ENCODE data around the gene IL1B. TPM values are rescaled to one million over a fixed set of nuclear protein-coding genes. Genes with fewer than 3 reads are reported as not detected.

The IL1B gene
- total and polyA plus RNA-seq, 2 of the 8 experiments (the other 6 are each of a cell fraction or from before 2014, with no cell fraction given): not detected

DNA sequence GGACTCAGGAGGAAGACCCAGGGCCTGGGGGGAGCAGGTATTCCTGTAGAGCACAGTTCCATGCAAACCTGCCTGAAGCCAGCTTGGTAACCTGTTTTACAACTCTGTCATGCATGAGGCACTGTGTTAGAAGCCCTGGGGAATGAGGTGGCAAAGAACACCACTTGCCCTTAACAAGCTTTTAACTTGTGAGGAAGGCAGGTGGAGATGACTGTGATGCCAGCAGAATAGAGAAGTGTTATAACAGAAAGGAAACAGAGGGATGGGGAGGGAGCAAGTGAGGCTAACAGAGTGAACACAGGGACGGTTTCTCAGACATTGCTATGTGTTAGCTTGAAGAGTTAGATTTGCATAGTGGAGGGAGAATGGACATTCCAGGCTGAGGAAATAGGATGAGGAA is 40.8 kb downstream of the IL1B start:
- Histone ChIP-seq H3K79me1 (ENCODE audit: low read depth, low read length) (no peaks in the 10 kb centered on the region), H3K23ac (ENCODE audit: insufficient read length) (no peak overlapping the region), H3K9ac (replicated peaks in 1 of 4; ENCODE audit: extremely low read depth in 1 of 4, low read depth in 3 of 4, low read length in 3 of 4) (no peak overlapping the region), H3K27ac (ENCODE audit: low read depth, low read length) (no peak overlapping the region), H3K79me2 (ENCODE audit: control insufficient read depth in 1 of 2, insufficient read depth in 2 of 2, low read length in 2 of 2) (no peaks in the 10 kb centered on the region), H3K4me3 (ENCODE audit: extremely low read depth in 1 of 4, insufficient read depth in 2 of 4, low read depth in 3 of 4, low read length in 4 of 4) (no peak overlapping the region), H2BK20ac (ENCODE audit: low read length) (no peak overlapping the region), H2BK120ac (replicated peaks; ENCODE audit: low read depth, low read length) (no peak overlapping the region), H3K18ac (ENCODE audit: extremely low read depth, low read length) (no peak overlapping the region), H2BK5ac (ENCODE audit: low read depth, low read length) (no peak overlapping the region), H4K5ac (ENCODE audit: insufficient read length, low read depth, low read length) (no peak overlapping the region), H3K4me1 (replicated peaks in 1 of 4; ENCODE audit: control insufficient read depth in 3 of 4, insufficient read depth in 4 of 4, low read length in 3 of 4) (peaks cover 0 to 6% (median 2%) of the 10 kb centered on the region in 4 experiments; a peak in 5 of 7 replicates), H3K27me3 (replicated peaks in 1 of 4; ENCODE audit: control insufficient read depth in 3 of 4, extremely low read depth in 1 of 4, insufficient read depth in 3 of 4, low read length in 3 of 4) (no peaks in the 10 kb centered on the region), H2AK5ac (ENCODE audit: low read depth, low read length) (no peak overlapping the region), H3K4me2 (ENCODE audit: insufficient read depth in 1 of 2, low read depth in 2 of 2, low read length in 2 of 2) (no peak overlapping the region), H3K36me3 (ENCODE audit: control insufficient read depth in 2 of 4, insufficient read depth in 4 of 4, low read length in 3 of 4) (no peaks in the 10 kb centered on the region), H4K91ac (replicated peaks; ENCODE audit: insufficient read length, low read length) (no peak overlapping the region), H2BK15ac (ENCODE audit: low read length) (no peak overlapping the region), H4K20me1 (replicated peaks in 1 of 2; ENCODE audit: control insufficient read depth in 1 of 2, insufficient read depth in 2 of 2, low read length in 2 of 2) (no peaks in the 10 kb centered on the region), H3K4ac (replicated peaks; ENCODE audit: insufficient read length, low read depth, low read length) (no peak overlapping the region), H2AFZ (ENCODE audit: low read length) (no peak overlapping the region), H2BK12ac (ENCODE audit: low read depth, low read length) (no peak overlapping the region), H3K23me2 (ENCODE audit: low read depth, low read length) (no peaks in the 10 kb centered on the region), H3K14ac (ENCODE audit: insufficient read length) (no peak overlapping the region), H3K56ac (replicated peaks; ENCODE audit: insufficient read length, low read depth, low read length) (no peak overlapping the region), H3K9me3 (ENCODE audit: insufficient read depth in 2 of 2, low read depth in 1 of 2, low read length in 1 of 2) (peaks cover 0 to 3% of the 10 kb centered on the region in 2 experiments; a peak in 2 of 4 replicates), H4K8ac (ENCODE audit: extremely low read depth, insufficient read depth, low read length) (no peak overlapping the region)
- no peak for DNase-seq (ENCODE audit: low read depth in 1 of 2, low spot score in 2 of 2)
- 64% methylated on average over 1 of the region's 1 CpG; no CpG with 5 or more reads in 1 of the 2 experiments for WGBS, 2 experiments (ENCODE audit: extremely low coverage in 1 of 2, insufficient coverage in 1 of 2, insufficient read length in 1 of 2, insufficient replicate concordance in 2 of 2, low coverage in 1 of 2, low lambda C conversion rate in 2 of 2, missing lambda C conversion rate in 1 of 2)
- no peak for TF ChIP-seq BRCA1 (IDR thresholded peaks at IDR 0.05; ENCODE audit: low read depth, low read length)
- no peak for TF ChIP-seq EP300 (IDR thresholded peaks at IDR 0.05; ENCODE audit: borderline replicate concordance in 1 of 2, low read depth in 2 of 2, low read length in 2 of 2)
- TF ChIP-seq CHD1 (IDR thresholded peaks at IDR 0.05; ENCODE audit: low read depth, low read length): no peak
- no peak for TF ChIP-seq NANOG (IDR thresholded peaks at IDR 0.05; ENCODE audit: insufficient read depth, low read depth, low read length, poor library complexity, severe bottlenecking)
- no peak for TF ChIP-seq ZNF274 (IDR thresholded peaks at IDR 0.05; ENCODE audit: borderline replicate concordance, extremely low read depth, low read length)
- TF ChIP-seq CREB1 (IDR thresholded peaks at IDR 0.05): no peak
- no peak for TF ChIP-seq CTBP2 (IDR thresholded peaks at IDR 0.05; ENCODE audit: borderline replicate concordance, insufficient read depth, insufficient read length, low read length)
- TF ChIP-seq ASH2L (IDR thresholded peaks at IDR 0.05; ENCODE audit: low read length): no peak
- TF ChIP-seq HDAC2 (IDR thresholded peaks at IDR 0.05; ENCODE audit: borderline replicate concordance in 1 of 2, low read depth in 2 of 2, low read length in 2 of 2): no peak
- TF ChIP-seq, protein P1, sequence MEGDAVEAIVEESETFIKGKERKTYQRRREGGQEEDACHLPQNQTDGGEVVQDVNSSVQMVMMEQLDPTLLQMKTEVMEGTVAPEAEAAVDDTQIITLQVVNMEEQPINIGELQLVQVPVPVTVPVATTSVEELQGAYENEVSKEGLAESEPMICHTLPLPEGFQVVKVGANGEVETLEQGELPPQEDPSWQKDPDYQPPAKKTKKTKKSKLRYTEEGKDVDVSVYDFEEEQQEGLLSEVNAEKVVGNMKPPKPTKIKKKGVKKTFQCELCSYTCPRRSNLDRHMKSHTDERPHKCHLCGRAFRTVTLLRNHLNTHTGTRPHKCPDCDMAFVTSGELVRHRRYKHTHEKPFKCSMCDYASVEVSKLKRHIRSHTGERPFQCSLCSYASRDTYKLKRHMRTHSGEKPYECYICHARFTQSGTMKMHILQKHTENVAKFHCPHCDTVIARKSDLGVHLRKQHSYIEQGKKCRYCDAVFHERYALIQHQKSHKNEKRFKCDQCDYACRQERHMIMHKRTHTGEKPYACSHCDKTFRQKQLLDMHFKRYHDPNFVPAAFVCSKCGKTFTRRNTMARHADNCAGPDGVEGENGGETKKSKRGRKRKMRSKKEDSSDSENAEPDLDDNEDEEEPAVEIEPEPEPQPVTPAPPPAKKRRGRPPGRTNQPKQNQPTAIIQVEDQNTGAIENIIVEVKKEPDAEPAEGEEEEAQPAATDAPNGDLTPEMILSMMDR (IDR thresholded peaks at IDR 0.05; ENCODE audit: control extremely low read depth in 1 of 3, insufficient read depth in 1 of 3, low read depth in 1 of 3, low read length in 3 of 3): no peak
- no peak for TF ChIP-seq JUND (IDR thresholded peaks at IDR 0.05; ENCODE audit: low read length)
- POLR2A ChIA-PET (ENCODE audit: partially characterized antibody): no interaction called here
- FAIRE-seq: no peak
- CTCF ChIA-PET (ENCODE audit: partially characterized antibody): interaction anchor here (0.7 to 1.6 kb wide), 5 partner anchors 22 to 146 kb away, joined by 3 to 5 read pairs (median 3); no protein-coding TSS in a partner anchor

Data from H1 (cell line).